HepG2 (cell line): ENCODE results near the gene EI24. TPM values are rescaled to one million over a fixed set of nuclear protein-coding genes. Genes with fewer than 3 reads are reported as not detected.

Experiments
- AGO1 ChIP-seq: fragments of 200-400 bp; formaldehyde crosslinking; IDR thresholded peaks from 2 replicates; pipeline ENCODE4 v1.6.1; 2017; ENCODE audit warnings: mild to moderate bottlenecking, low read depth, low read length, moderate library complexity; ENCODE audit not compliant: poor library complexity, severe bottlenecking
- ASH2L ChIP-seq: fragments of 300-600, 200-600 bp; sonication (generic); IDR thresholded peaks from 2 replicates; pipeline ENCODE4 v1.7.0; 2017; ENCODE audit warnings: low read depth, mild to moderate bottlenecking, moderate library complexity, mixed read lengths, low read length; ENCODE audit not compliant: insufficient read length
- CAMTA2 ChIP-seq: sonication (generic); formaldehyde crosslinking; IDR thresholded peaks from 2 replicates; pipeline ENCODE4 v1.4.0; 2020; ENCODE audit warnings: mild to moderate bottlenecking, missing genetic modification reagents, borderline replicate concordance
- CBX1 ChIP-seq: IDR thresholded peaks from one replicate; pipeline ENCODE4 v1.6.1; 2016; ENCODE audit warnings: antibody characterized with exemption, low read depth
- DR1 ChIP-seq: sonication (generic); formaldehyde crosslinking; IDR thresholded peaks from 2 replicates; pipeline ENCODE4 v1.8.0; 2021; ENCODE audit warnings: mild to moderate bottlenecking, missing genetic modification reagents, inconsistent platforms
- GATAD2A ChIP-seq: IDR thresholded peaks from 2 replicates; pipeline ENCODE4 v1.6.1; 2016
- HCFC1 ChIP-seq: fragments of 150-350 bp; IDR thresholded peaks from 2 replicates; pipeline ENCODE4 v1.6.1; 2014; ENCODE audit warnings: low read depth, low read length
- HDAC6 ChIP-seq: fragments of 200-600 bp; sonication (generic); IDR thresholded peaks from 2 replicates; pipeline ENCODE4 v1.7.0; 2017; ENCODE audit warnings: mild to moderate bottlenecking, antibody characterized with exemption, low read length, low read depth
- POLR2AphosphoS2 ChIP-seq: IDR thresholded peaks from 2 replicates; pipeline ENCODE4 v1.6.1; 2011; ENCODE audit warnings: low read depth, low read length, improper control_type of control experiment
- TCF12 ChIP-seq, 2 experiments: fragments of 450-650 bp in 1 of 2; sonication (generic) in 1 of 2; formaldehyde crosslinking in 1 of 2; IDR thresholded peaks; 2 replicates each; pipeline versions ENCODE4 v1.6.1 to v1.8.0; 2017 to 2022; ENCODE audit warnings: antibody characterized with exemption in 1 of 2, mild to moderate bottlenecking in 1 of 2, missing genetic modification reagents in 1 of 2, moderate library complexity in 1 of 2
- U2AF2 ChIP-seq: fragments of 200-400 bp; formaldehyde crosslinking; IDR thresholded peaks from 2 replicates; pipeline ENCODE4 v1.6.1; 2017; ENCODE audit warnings: low read depth, mild to moderate bottlenecking, low read length
- ZFP1 ChIP-seq: IDR thresholded peaks from 2 replicates; pipeline ENCODE4 v1.6.1; 2016
- ZNF180 ChIP-seq: sonication (generic); formaldehyde crosslinking; IDR thresholded peaks from 2 replicates; pipeline ENCODE4 v1.4.0; 2020; ENCODE audit warnings: low read depth, missing genetic modification reagents, borderline replicate concordance
- ZNF292 ChIP-seq: sonication (generic); formaldehyde crosslinking; IDR thresholded peaks from 2 replicates; pipeline ENCODE4 v1.8.1; 2022; ENCODE audit warnings: mild to moderate bottlenecking, low read depth, missing genetic modification reagents, borderline replicate concordance
- ZNF343 ChIP-seq: sonication (generic); formaldehyde crosslinking; IDR thresholded peaks from 2 replicates; pipeline ENCODE4 v1.4.0; 2020; ENCODE audit warnings: mild to moderate bottlenecking, missing genetic modification reagents
- ZNF367 ChIP-seq: sonication (generic); formaldehyde crosslinking; IDR thresholded peaks from 2 replicates; pipeline ENCODE4 v1.4.0; 2020; ENCODE audit warnings: missing genetic modification reagents, borderline replicate concordance
- ZNF430 ChIP-seq: sonication (generic); formaldehyde crosslinking; IDR thresholded peaks from 2 replicates; pipeline ENCODE4 v1.9.0; 2021; ENCODE audit warnings: mild to moderate bottlenecking, missing genetic modification reagents
- ZNF75D ChIP-seq: sonication (generic); formaldehyde crosslinking; IDR thresholded peaks from 2 replicates; pipeline ENCODE4 v1.8.1; 2023; ENCODE audit warnings: missing genetic modification reagents, mild to moderate bottlenecking, borderline replicate concordance
- ZNF772 ChIP-seq: sonication (generic); formaldehyde crosslinking; IDR thresholded peaks from 2 replicates; pipeline ENCODE4 v1.5.0; 2020; ENCODE audit warnings: mild to moderate bottlenecking, missing genetic modification reagents
- ZNF788 ChIP-seq: sonication (generic); formaldehyde crosslinking; IDR thresholded peaks from 2 replicates; pipeline ENCODE4 v1.5.0; 2020; ENCODE audit warnings: mild to moderate bottlenecking, missing genetic modification reagents, borderline replicate concordance
- polyA plus RNA-seq, 8 experiments: library from polyadenylated mRNA; depleted of rRNA in 3 of 8; stranded (reverse) in 7 of 8; unstranded in 1 of 8; fragments of >200 nt; fragmentation: Illumina TruSeq in 4 of 8; extraction: Trizol in 4 of 8; gene quantifications; 2 replicates each; pipeline versions ENCODE4 v1.2.1 to v1.2.3, GENCODE V29; 2011 to 2016; ENCODE audit warnings: low read depth in 4 of 8, missing spikeins in 1 of 8, mixed read lengths in 1 of 8; ENCODE audit not compliant: insufficient read depth in 1 of 8
- total RNA-seq, 5 experiments: library from RNA; depleted of rRNA; stranded (reverse); fragments of >200 nt; fragmentation: Illumina TruSeq; extraction: Trizol; gene quantifications; 2 replicates each; pipeline ENCODE4 v1.2.3, GENCODE V29; 2016; ENCODE audit warnings: low read depth in 1 of 5
- TF ChIP-seq, protein P1 (sequence below): sonication (generic); formaldehyde crosslinking; IDR thresholded peaks from 2 replicates; pipeline ENCODE4 v1.5.0; 2020; ENCODE audit warnings: missing genetic modification reagents, mild to moderate bottlenecking, borderline replicate concordance
- TF ChIP-seq, protein P2 (sequence below): sonication (generic); formaldehyde crosslinking; IDR thresholded peaks from 2 replicates; pipeline ENCODE4 v1.4.0; 2020; ENCODE audit warnings: missing genetic modification reagents
- TF ChIP-seq, protein P3 (sequence below): IDR thresholded peaks from 2 replicates; pipeline ENCODE4 v1.6.1; 2018; ENCODE audit warnings: missing genetic modification reagents
- TF ChIP-seq, protein P4 (sequence below): sonication (generic); IDR thresholded peaks from 2 replicates; pipeline ENCODE4 v1.6.1; 2016; ENCODE audit warnings: low read depth, borderline replicate concordance

Gene EI24
- total and polyA plus RNA-seq, 2 of the 13 experiments (the other 11 are each of a cell fraction or from before 2014, with no cell fraction given): 84.7 to 126 TPM

DNA sequence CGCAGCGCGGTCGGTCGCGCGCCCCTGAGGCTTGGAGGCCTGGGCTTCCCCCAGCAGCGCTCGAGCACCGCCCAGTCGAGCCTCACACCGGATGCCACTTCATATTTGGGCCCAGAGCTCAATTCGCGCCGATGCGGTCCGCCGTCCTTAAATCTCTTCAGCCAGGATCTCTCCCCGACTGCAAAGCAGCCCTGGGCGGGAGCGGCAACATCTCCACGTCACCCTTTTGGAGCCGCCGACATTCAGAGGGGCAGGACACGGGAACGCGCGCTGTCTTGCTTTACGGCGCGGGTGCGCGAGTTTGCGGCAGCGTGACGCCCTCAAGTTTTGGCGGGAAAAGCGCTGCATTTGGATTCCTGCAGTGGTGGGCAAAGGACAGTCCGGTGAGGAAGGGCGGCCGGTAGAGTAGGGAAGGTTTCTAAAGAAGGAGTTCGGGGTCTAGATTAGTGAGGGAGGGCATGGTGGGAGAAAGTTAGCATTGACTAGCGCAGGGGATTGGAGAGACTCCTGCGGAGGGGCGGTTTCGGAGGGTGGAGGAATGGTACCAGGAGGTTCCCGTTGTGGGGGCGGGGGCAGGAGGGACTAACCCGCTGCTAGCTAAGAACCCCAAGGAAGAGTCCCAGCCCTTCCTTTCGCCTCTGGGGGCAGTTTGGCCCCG is 56.5 kb downstream of the EI24 start (continued):
- no peak for TF ChIP-seq ZNF75D
- TF ChIP-seq DR1 (CRISPR knock-in tag): peak; percentile 87
- TF ChIP-seq ZNF430 (CRISPR knock-in tag): peak; percentile 96
- 0 out of 2 replicates have a peak, but pooled peaks have one; percentile 70 for TF ChIP-seq CAMTA2 (CRISPR knock-in tag)
- TF ChIP-seq, protein P1, sequence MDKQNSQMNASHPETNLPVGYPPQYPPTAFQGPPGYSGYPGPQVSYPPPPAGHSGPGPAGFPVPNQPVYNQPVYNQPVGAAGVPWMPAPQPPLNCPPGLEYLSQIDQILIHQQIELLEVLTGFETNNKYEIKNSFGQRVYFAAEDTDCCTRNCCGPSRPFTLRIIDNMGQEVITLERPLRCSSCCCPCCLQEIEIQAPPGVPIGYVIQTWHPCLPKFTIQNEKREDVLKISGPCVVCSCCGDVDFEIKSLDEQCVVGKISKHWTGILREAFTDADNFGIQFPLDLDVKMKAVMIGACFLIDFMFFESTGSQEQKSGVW: peak; percentile 76; the same call in 1 of the 2 replicates
- TF ChIP-seq, protein P2, sequence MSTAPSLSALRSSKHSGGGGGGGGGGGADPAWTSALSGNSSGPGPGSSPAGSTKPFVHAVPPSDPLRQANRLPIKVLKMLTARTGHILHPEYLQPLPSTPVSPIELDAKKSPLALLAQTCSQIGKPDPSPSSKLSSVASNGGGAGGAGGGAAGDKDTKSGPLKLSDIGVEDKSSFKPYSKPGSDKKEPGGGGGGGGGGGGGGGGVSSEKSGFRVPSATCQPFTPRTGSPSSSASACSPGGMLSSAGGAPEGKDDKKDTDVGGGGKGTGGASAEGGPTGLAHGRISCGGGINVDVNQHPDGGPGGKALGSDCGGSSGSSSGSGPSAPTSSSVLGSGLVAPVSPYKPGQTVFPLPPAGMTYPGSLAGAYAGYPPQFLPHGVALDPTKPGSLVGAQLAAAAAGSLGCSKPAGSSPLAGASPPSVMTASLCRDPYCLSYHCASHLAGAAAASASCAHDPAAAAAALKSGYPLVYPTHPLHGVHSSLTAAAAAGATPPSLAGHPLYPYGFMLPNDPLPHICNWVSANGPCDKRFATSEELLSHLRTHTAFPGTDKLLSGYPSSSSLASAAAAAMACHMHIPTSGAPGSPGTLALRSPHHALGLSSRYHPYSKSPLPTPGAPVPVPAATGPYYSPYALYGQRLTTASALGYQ (CRISPR knock-in tag): peak; percentile 70; the same call in 1 of the 2 replicates
- 0 out of 2 replicates have a peak, but pooled peaks have one; percentile 90 for TF ChIP-seq ZNF180
- TF ChIP-seq ZFP1 (CRISPR knock-in tag): no peak; the same call in 1 of the 2 replicates
- no peak for TF ChIP-seq HDAC6
- peak; percentile 36 for TF ChIP-seq CBX1
- peak; percentile 85; the same call in 1 of the 2 replicates for TF ChIP-seq ZNF343 (CRISPR knock-in tag)
- TF ChIP-seq AGO1: peak; percentile 91
- peak; percentile 100 for TF ChIP-seq ASH2L
- peak; percentile 63 for TF ChIP-seq POLR2AphosphoS2
- TF ChIP-seq ZNF788 (CRISPR knock-in tag): peak; percentile 65
- TF ChIP-seq TCF12 (IDR thresholded peaks at IDR 0.05): no peak
- peak; percentile 49; the same call in 1 of the 2 replicates for TF ChIP-seq TCF12 (CRISPR knock-in tag; IDR thresholded peaks at IDR 0.05)
- TF ChIP-seq U2AF2: no peak
- TF ChIP-seq, protein P3, sequence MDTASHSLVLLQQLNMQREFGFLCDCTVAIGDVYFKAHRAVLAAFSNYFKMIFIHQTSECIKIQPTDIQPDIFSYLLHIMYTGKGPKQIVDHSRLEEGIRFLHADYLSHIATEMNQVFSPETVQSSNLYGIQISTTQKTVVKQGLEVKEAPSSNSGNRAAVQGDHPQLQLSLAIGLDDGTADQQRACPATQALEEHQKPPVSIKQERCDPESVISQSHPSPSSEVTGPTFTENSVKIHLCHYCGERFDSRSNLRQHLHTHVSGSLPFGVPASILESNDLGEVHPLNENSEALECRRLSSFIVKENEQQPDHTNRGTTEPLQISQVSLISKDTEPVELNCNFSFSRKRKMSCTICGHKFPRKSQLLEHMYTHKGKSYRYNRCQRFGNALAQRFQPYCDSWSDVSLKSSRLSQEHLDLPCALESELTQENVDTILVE: no peak; the same call in 1 of the 2 replicates
- no peak for TF ChIP-seq ZNF772 (CRISPR knock-in tag)
- TF ChIP-seq GATAD2A: no peak; the same call in 1 of the 2 replicates
- peak; percentile 89; the same call in 1 of the 2 replicates for TF ChIP-seq ZNF367 (CRISPR knock-in tag)
- TF ChIP-seq HCFC1: no peak
- peak; percentile 74 for TF ChIP-seq ZNF292 (CRISPR knock-in tag)
- TF ChIP-seq, protein P4, sequence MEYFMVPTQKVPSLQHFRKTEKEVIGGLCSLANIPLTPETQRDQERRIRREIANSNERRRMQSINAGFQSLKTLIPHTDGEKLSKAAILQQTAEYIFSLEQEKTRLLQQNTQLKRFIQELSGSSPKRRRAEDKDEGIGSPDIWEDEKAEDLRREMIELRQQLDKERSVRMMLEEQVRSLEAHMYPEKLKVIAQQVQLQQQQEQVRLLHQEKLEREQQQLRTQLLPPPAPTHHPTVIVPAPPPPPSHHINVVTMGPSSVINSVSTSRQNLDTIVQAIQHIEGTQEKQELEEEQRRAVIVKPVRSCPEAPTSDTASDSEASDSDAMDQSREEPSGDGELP: no peak; the same call in 1 of the 2 replicates
